HCT116 (cell line): ENCODE data around the gene BST1. TPM values are rescaled to one million over a fixed set of nuclear protein-coding genes. Genes with fewer than 3 reads are reported as not detected.

Experiments
- ATAC-seq: fragments of 200-7000 bp; cut with Tn5 transposase; 2 replicates; pipeline ENCODE4 v1.9.1; 2020; ENCODE audit warnings: mild to moderate bottlenecking, moderate library complexity
- BruUV-seq: library from RNA; stranded (reverse); fragments of 400-500 nt; replicated peaks from 2 replicates; lab custom pipeline; 2021; lab: Mats Ljungman, UMichigan
- CTCF ChIA-PET: fragments of 300-600 bp; sonication (Branson Sonifier 250); formaldehyde crosslinking; loops from one replicate; lab custom pipeline; 2021; ENCODE audit warnings: antibody characterized with exemption; lab: Charles Lee
- POLR2A ChIA-PET: fragments of 300-600, 350-600 bp; sonication (Branson Sonifier 250); formaldehyde crosslinking; loops from one replicate; lab custom pipeline; 2021; ENCODE audit warnings: antibody characterized with exemption; lab: Charles Lee
- RAD21 ChIA-PET, 2 experiments: fragments of 300-600 bp; sonication (Branson Sonifier 250); formaldehyde crosslinking; loops; one replicate each; lab custom pipeline; 2023; ENCODE audit warnings: low total read pairs in 2 of 2; ENCODE audit not compliant: uncharacterized antibody in 2 of 2, unreplicated experiment in 2 of 2, low non-redundant PET in 1 of 2; lab: Charles Lee
- DNase-seq: peaks from one replicate; pipeline ENCODE4 v3.0.0-alpha.2; 2010; ENCODE audit warnings: low read depth, low spot score
- H2AFZ ChIP-seq: fragments of 200-600 bp; shearing (Covaris generic), sonication (generic); 2 replicates; pipeline ENCODE4 v1.6.1; 2017; ENCODE audit warnings: low read depth, mixed run types, mixed read lengths, antibody characterized with exemption, low read length; ENCODE audit not compliant: poor library complexity, severe bottlenecking
- H3K27ac ChIP-seq: 2 replicates; pipeline ENCODE4 v1.5.1; 2012; ENCODE audit warnings: low read depth, low read length
- H3K27me3 ChIP-seq: fragments of 200-600 bp; sonication (generic); 2 replicates; pipeline ENCODE4 v1.6.1; 2016; ENCODE audit warnings: mixed run types, low read length, mixed read lengths; ENCODE audit not compliant: insufficient read depth
- H3K36me3 ChIP-seq, 2 experiments: fragments of 200-500 bp in 1 of 2; fragments of 200-600 bp in 1 of 2; sonication (Bioruptor generic) in 1 of 2; sonication (generic) in 1 of 2; 2 replicates each; pipeline versions ENCODE4 v1.5.1 to v1.6.1; 2014 to 2016; ENCODE audit warnings: low read length in 2 of 2, inconsistent platforms in 1 of 2, mixed read lengths in 1 of 2, mixed run types in 1 of 2; ENCODE audit not compliant: insufficient read depth in 2 of 2, control insufficient read depth in 1 of 2
- H3K4me1 ChIP-seq, 2 experiments: fragments of 200-600 bp in 1 of 2; sonication (generic) in 1 of 2; 2 replicates each; pipeline versions ENCODE4 v1.5.1 to v1.6.1; 2012 to 2017; ENCODE audit warnings: low read length in 2 of 2, inconsistent platforms in 1 of 2, mild to moderate bottlenecking in 1 of 2, mixed read lengths in 1 of 2, mixed run types in 1 of 2, moderate library complexity in 1 of 2; ENCODE audit not compliant: insufficient read depth in 2 of 2, control insufficient read depth in 1 of 2
- H3K4me2 ChIP-seq: fragments of 200-600 bp; sonication (generic); 2 replicates; pipeline ENCODE4 v1.6.1; 2017; ENCODE audit warnings: mixed run types, low read length, mixed read lengths
- H3K4me3 ChIP-seq, 2 experiments: fragments of 200-600 bp in 1 of 2; sonication (generic) in 1 of 2; replicated peaks in 1 of 2; 2 replicates each; pipeline ENCODE4 v1.5.1; 2011 to 2016; ENCODE audit warnings: low read length in 2 of 2, control low read depth in 1 of 2, low read depth in 1 of 2, mild to moderate bottlenecking in 1 of 2, mixed read lengths in 1 of 2, mixed run types in 1 of 2
- H3K79me2 ChIP-seq: fragments of 200-600 bp; sonication (generic); 2 replicates; pipeline ENCODE4 v1.6.1; 2017; ENCODE audit warnings: mild to moderate bottlenecking, mixed run types, low read length, moderate library complexity, mixed read lengths; ENCODE audit not compliant: insufficient read depth
- H3K9ac ChIP-seq: fragments of 200-600 bp; sonication (generic); 2 replicates; pipeline ENCODE4 v1.6.1; 2016; ENCODE audit warnings: low read length, mixed read lengths
- H3K9me2 ChIP-seq: fragments of 200-600 bp; sonication (generic), shearing (Covaris generic); 2 replicates; pipeline ENCODE4 v1.6.1; 2017; ENCODE audit warnings: mixed run types, mild to moderate bottlenecking, moderate library complexity; ENCODE audit not compliant: insufficient read depth
- H3K9me3 ChIP-seq, 2 experiments: fragments of 200-500 bp in 1 of 2; fragments of 200-600 bp in 1 of 2; sonication (Bioruptor generic) in 1 of 2; sonication (generic) in 1 of 2; 2 replicates each; pipeline ENCODE4 v1.6.1; 2014 to 2017; ENCODE audit warnings: low read length in 2 of 2, mixed read lengths in 2 of 2, inconsistent platforms in 1 of 2, low read depth in 1 of 2, mild to moderate bottlenecking in 1 of 2, mixed run types in 1 of 2, moderate library complexity in 1 of 2; ENCODE audit not compliant: control insufficient read depth in 1 of 2, insufficient read depth in 1 of 2
- H4K20me1 ChIP-seq: fragments of 200-600 bp; sonication (generic), shearing (Covaris generic); 2 replicates; pipeline ENCODE4 v1.6.1; 2017; ENCODE audit warnings: mixed run types, mild to moderate bottlenecking, moderate library complexity; ENCODE audit not compliant: insufficient read depth
- CEBPB ChIP-seq: IDR thresholded peaks from 2 replicates; pipeline ENCODE4 v1.6.1; 2012; ENCODE audit warnings: low read depth
- CTCF ChIP-seq, 3 experiments: fragments of 200-600 bp in 1 of 3; sonication (generic) in 1 of 3; IDR thresholded peaks in 2 of 3; conservative IDR thresholded peaks in 1 of 3; 2 replicates each; pipeline ENCODE4 v1.5.1; 2012 to 2017; ENCODE audit warnings: low read depth in 2 of 3, low read length in 2 of 3, antibody characterized with exemption in 1 of 3, borderline replicate concordance in 1 of 3, control low read depth in 1 of 3, mild to moderate bottlenecking in 1 of 3, mixed read lengths in 1 of 3, mixed run types in 1 of 3, moderate library complexity in 1 of 3; ENCODE audit not compliant: insufficient read depth in 1 of 3
- EGR1 ChIP-seq: IDR thresholded peaks from 2 replicates; pipeline ENCODE4 v1.6.1; 2012; ENCODE audit warnings: low read depth
- FOSL1 ChIP-seq: IDR thresholded peaks from 2 replicates; pipeline ENCODE4 v1.6.1; 2012; ENCODE audit warnings: low read depth
- JUND ChIP-seq: IDR thresholded peaks from 2 replicates; pipeline ENCODE4 v1.6.1; 2012
- POLR2A ChIP-seq: IDR thresholded peaks from 2 replicates; pipeline ENCODE4 v1.7.0; 2011; ENCODE audit warnings: borderline replicate concordance; ENCODE audit not compliant: insufficient read depth, insufficient read length; ENCODE audit errors: extremely low read depth
- POLR2AphosphoS5 ChIP-seq: IDR thresholded peaks from 2 replicates; pipeline ENCODE4 v1.6.1; 2011; ENCODE audit warnings: mild to moderate bottlenecking, low read depth, low read length, moderate library complexity
- REST ChIP-seq: IDR thresholded peaks from 2 replicates; pipeline ENCODE4 v1.6.1; 2012; ENCODE audit warnings: low read depth
- SIN3A ChIP-seq: IDR thresholded peaks from 2 replicates; pipeline ENCODE4 v1.6.1; 2012; ENCODE audit warnings: low read depth
- SP1 ChIP-seq: IDR thresholded peaks from 2 replicates; pipeline ENCODE4 v1.6.1; 2012; ENCODE audit warnings: low read depth
- YY1 ChIP-seq: IDR thresholded peaks from 2 replicates; pipeline ENCODE4 v1.6.1; 2011; ENCODE audit warnings: low read length, low read depth, moderate library complexity, mild to moderate bottlenecking; ENCODE audit not compliant: insufficient replicate concordance; ENCODE audit errors: extremely low read depth
- ZFX ChIP-seq: fragments of 450-650 bp; IDR thresholded peaks from 2 replicates; pipeline ENCODE4 v1.6.1; 2017
- intact Hi-C: fragments of 100-400 bp; cut with micrococcal nuclease; formaldehyde crosslinking; loops from 2 replicates; pipeline ENCODE4 v1.10.0; 2022
- total RNA-seq: library from RNA; stranded (reverse); gene quantifications from one replicate; pipeline ENCODE4 v1.2.1, GENCODE V29; 2021; ENCODE audit not compliant: unreplicated experiment
- TF ChIP-seq, protein P1 (sequence below): IDR thresholded peaks from 2 replicates; pipeline ENCODE4 v1.6.1; 2012

The BST1 gene
- total RNA-seq, 1 experiment from 2014 or later, result 0.44 TPM

DNA sequence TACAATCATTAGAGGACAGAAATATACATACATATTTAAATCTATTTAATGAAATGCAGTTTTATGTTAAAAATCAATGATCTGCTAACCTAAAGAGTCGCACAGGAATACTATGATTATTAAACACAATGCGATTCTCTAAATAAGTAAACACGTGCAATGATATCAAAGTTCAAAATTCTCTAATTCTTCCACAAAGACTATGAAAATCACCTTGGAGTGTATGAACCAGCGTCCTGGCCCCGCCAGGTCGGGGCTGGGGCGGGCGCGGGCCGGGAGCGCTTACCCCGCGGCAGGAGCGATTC is 21.8 kb upstream of the BST1 start (continued):
- TF ChIP-seq FOSL1 (no peak), REST (no peak), CTCF (IDR thresholded peaks at IDR 0.05 in 2 of 3, conservative IDR thresholded peaks at IDR 0.05 in 1 of 3; ENCODE audit: borderline replicate concordance in 1 of 3, insufficient read depth in 1 of 3, low read depth in 2 of 3, low read length in 2 of 3) (no peak), EGR1 (no peak)

DNA sequence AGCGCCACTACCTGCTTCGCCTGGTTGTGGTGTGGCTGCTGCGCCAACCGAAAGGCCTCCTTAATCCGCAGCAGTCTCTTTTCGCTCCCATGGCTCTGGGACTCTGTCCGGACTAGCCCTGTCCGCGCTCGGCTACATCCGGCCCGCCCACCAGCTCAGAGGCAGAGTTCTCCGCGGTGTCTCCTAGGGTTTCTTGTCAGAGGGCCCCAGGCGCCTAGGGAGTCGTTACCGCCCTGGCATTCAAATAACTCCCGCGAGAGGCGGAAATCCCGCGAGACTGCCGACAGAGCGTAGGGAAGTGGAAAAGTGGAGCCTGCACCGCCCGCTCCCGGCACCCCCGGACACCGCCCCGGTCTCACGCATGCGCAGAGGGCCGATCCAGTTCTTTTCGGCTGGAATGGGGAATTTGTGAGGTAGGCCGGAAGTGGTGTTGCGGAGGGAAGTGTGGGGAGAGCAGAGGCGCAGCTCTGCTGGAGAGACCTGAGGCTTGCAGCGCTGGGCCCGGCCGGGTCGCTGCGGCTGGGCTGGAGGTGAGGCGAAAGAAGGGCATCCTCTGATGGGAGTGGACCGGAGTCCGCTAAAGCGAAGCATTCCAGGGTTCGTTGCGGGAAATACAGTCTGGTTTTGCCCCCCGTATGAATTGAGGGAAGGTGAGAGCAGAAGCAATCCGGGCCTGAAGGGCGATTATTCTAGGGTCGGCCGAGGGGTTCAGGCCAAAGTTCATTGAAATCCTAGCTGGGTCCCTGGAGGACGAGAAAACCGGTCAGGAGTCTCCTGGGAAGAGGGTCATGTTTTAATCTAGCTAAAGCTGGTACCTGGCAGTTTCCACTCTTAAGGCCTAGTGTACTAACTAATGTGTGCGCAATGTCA is 21.3 kb upstream of the BST1 start, which contains the start of gene FAM200B:
TSS of gene FAM200B (plus strand) at position 456 of the 870 bp plus-strand sequence. CDS start 5,151 bp downstream, outside the sequence.
- H2AFZ ChIP-seq, result no peak within 1 kb of the TSS
- TF ChIP-seq POLR2A (peak; percentile 94), YY1 (peak; percentile 73), ZFX (peak; percentile 89), JUND (no peak), CEBPB (no peak), POLR2AphosphoS5 (peak; percentile 82), SP1 (peak; percentile 74), SIN3A (peak; percentile 99), CTCF (IDR thresholded peaks at IDR 0.05 in 2 of 3, conservative IDR thresholded peaks at IDR 0.05 in 1 of 3; ENCODE audit: borderline replicate concordance in 1 of 3, insufficient read depth in 1 of 3, low read depth in 2 of 3, low read length in 2 of 3) (peak in 1 of 3 experiments; percentile 17; a peak in 1 of 6 replicates)
- TF ChIP-seq, protein P1, sequence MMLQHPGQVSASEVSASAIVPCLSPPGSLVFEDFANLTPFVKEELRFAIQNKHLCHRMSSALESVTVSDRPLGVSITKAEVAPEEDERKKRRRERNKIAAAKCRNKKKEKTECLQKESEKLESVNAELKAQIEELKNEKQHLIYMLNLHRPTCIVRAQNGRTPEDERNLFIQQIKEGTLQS, result no peak

More for the DNA sequence above, 21.3 kb upstream of the BST1 start, which contains the start of gene FAM200B:
- DNase-seq, result peak; percentile 97
- Histone ChIP-seq H3K9me3 (no peaks in the 10 kb centered on the region), H3K4me3 (peak within 1 kb of the TSS; percentile 87 to 91), H3K9me2 (no peaks in the 10 kb centered on the region), H3K36me3 (peaks cover 8 to 19% of the 10 kb centered on the region in 2 experiments), H3K79me2 (peaks cover 92% of the 10 kb centered on the region), H3K27me3 (no peaks in the 10 kb centered on the region), H4K20me1 (no peaks in the 10 kb centered on the region), H3K9ac (peak within 1 kb of the TSS; percentile 98), H3K4me2 (peak within 1 kb of the TSS; percentile 84), H3K4me1 (peaks cover 22 to 48% of the 10 kb centered on the region in 2 experiments), H3K27ac (peak within 1 kb of the TSS; percentile 92)
- BruUV-seq, result TSS peak; percentile 71
- ChIA-PET POLR2A (interaction anchor here (0.9 to 1.4 kb wide), 4 partner anchors 12 to 202 kb away, joined by 3 to 6 read pairs (median 4); no protein-coding TSS in a partner anchor), RAD21 (interaction anchor here in 1 of 2 experiments (0.6 kb wide), 1 partner anchor 224 kb away, joined by 3 read pairs; no protein-coding TSS in a partner anchor), CTCF (interaction anchor here (1.5 to 1.6 kb wide), 2 partner anchors 9 to 14 kb away, joined by 3 read pairs; no protein-coding TSS in a partner anchor)
- intact Hi-C loops, result no loop called here
- peak; percentile 96 for ATAC-seq
